Subcutaneous preadipocyte (primary cell): ENCODE measurements around the gene HOMER2. TPM values are rescaled to one million over a fixed set of nuclear protein-coding genes. Genes with fewer than 3 reads are reported as not detected.

Experiments
- total RNA-seq: library from RNA; depleted of rRNA; stranded (reverse); fragments of >200 nt; gene quantifications from 2 replicates; pipeline ENCODE4 v1.2.3, GENCODE V29; 2012

HOMER2 gene
- total RNA-seq: 1.4 and 2.9 TPM in 2 replicates

DNA sequence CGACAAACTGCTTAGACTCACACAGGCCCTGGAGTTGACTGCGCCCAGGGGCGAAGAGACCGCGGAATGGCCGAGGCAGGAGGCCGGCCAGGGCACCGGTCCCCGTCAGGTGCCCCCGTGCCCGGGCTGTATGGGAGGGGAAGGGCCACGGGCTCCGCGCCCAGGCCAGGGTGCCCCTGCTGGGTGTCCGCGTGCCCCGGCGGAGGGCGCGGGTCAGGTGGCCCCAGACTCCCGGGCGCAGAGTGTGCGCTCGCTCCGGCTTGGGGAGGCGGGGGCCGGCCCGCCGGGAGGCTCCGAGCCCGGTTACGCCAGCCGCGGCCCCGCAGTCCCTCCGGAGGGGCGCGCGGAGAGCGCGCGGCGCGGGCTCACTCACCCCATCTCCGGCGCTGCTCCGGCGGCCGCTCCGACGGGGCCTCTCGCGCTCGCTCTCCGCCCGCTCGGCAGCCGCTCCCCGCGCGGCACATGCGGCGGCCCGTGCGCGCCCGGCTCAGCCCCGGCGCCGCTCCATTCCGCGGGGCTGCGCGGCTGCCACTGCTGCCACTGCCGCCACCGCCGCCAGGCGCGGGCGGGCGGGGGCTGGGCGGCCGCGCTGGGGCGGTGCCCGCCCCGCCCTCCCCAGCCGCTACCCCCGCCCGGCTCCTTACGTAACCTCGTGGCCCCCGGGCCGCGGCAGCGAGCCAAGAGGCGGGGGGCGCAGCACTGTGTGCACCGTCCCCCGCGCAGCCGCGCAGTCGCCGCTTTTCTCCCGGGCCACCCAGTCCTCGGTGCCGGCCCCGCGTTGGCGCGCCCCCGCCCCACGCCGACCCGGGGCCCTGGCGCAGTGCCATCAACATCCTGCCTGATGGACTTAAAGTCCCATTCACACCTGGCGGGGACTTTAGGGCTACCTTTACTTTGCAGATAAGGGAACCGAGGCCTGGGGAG lies at the start of gene HOMER2:
HOMER2 (minus strand) TSS at position 563 of the 924 bp plus-strand sequence; CDS start at position 378, 185 bp downstream.

DNA sequence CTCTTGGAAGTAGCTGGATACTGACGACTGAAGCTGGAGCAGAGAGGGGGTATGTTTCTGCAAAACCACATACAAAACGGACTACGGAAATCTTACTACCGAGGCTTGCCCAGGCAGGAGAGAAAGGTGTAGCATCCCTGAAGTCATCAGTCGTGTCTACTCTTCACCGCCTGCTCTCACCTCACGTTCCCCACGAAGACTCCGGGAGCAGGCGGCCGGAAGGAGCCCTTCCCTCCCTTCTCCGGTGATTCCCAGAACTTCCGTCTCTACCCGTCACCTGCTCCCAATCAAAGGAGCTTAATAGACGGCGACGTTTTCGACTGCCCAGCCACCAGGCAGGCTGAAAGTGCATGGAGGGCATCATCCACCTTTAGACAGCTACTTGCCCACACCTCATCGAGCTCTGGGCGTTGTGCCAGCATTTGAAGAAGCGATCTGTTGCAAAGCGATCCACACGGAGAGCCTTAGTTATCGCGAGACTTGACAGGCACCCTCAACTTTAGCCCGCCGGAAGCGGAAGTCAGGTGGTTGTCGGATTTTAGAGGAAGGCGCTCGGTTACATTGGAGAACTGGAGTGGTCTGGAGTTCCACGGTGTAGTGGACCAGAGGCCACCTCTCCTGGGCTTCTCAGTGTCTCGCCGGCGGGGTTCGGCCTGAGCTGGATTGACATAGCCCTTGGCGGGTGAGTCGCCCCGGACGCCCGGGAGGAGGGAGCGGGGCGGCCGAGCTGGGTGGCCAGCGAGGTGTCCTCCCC lies 33.3 kb upstream of the HOMER2 start, which contains the start of gene RAMAC:
RAMAC (plus strand) TSS at position 523 of the 754 bp plus-strand sequence. CDS start 2,809 bp downstream, outside the sequence.

DNA sequence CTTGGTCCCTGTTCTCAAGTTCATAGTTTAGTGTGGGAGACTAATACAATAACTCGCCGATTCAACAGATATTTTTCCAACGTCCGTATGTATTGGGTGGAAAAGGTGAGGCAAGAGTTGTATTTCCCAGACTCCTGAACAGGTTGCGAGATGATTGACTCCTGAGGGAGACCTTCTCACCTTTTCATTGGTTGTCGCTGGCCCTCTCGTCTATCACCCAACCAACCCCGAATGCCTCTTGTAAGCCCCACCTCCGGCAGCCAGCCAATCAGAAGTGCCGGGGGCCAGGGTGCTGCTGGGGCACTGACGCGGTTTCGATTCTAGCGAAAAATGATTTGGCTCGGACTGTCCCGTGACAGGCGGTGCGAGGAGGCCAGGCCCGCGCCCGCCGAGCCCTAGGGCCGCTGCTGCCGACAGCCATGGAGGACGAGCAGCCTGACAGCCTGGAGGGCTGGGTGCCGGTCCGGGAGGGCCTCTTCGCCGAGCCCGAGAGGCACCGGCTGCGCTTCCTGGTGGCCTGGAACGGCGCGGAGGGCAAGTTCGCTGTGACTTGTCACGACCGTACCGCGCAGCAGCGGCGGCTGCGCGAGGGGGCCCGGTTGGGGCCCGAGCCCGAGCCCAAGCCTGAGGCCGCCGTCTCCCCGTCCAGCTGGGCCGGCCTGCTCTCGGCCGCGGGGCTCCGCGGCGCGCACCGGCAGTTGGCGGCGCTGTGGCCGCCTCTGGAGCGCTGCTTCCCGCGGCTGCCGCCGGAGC lies 143.0 kb downstream of the HOMER2 start, which contains the start of gene WHAMM:
WHAMM (plus strand) TSS at position 321 of the 753 bp plus-strand sequence; CDS start at position 420, 99 bp downstream.

DNA sequence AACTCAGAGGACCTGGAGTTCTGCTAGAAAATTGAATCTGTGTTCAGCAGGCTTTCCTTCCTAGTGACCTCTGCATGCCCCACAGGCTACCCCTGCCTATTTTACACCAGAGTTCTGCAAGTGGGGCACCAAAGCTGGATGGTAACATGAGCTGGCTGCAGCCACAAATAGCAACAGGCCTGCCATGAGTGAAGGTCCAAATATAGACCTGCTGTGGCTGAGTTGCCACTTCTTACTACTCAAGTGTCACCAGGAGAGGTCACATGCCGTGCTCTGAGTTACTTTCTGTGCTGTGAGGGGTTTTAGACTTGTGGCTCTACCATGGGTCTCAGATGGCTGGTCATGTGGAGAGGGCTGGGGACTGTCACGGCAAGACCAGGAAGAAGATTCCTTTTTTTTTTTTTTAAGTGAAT lies 146.5 kb downstream of the HOMER2 start, which contains the start of gene FSD2:
FSD2 (minus strand) TSS at position 76 of the 413 bp plus-strand sequence. CDS start 18,679 bp downstream, outside the sequence.

Other genes starting within 250 kb of the HOMER2 start
- gene AP3B2, start 242.8 kb downstream of the HOMER2 start, total RNA-seq: under 0.01 TPM in 2 replicates
- not detected in 2 replicates for gene FSD2, start 146.7 kb downstream of the HOMER2 start, total RNA-seq
- 3.7 and 4.3 TPM in 2 replicates for gene WHAMM, start 143.1 kb downstream of the HOMER2 start, total RNA-seq
- gene RAMAC, start 33.5 kb upstream of the HOMER2 start, total RNA-seq: 15.8 and 17.8 TPM in 2 replicates
- 10.6 and 18.0 TPM in 2 replicates for gene C15orf40, start 58.9 kb upstream of the HOMER2 start, total RNA-seq
- 84.9 and 108 TPM in 2 replicates for gene BTBD1, start 114.5 kb upstream of the HOMER2 start, total RNA-seq
- 0.20 TPM in 1 of 2 replicates, not detected in the other for gene TM6SF1, start 154.9 kb upstream of the HOMER2 start, total RNA-seq